Activated CD8-positive, alpha-beta memory T cell treated with anti-CD3 and anti-CD28 coated beads, Interleukin-2, amount 50 U/mL, for 24 hours (primary cell): ENCODE data around the gene MRPS24.
"Not testable (repeated sequence)": the region's sequence is repeated elsewhere in the genome, so short reads cannot be mapped to it uniquely, and the experiment has no call there.

Experiments
- DNase-seq: peaks from one replicate; pipeline ENCODE4 v3.0.0-alpha.2; 2020; ENCODE audit errors: extremely low read depth

The MRPS24 gene

DNA sequence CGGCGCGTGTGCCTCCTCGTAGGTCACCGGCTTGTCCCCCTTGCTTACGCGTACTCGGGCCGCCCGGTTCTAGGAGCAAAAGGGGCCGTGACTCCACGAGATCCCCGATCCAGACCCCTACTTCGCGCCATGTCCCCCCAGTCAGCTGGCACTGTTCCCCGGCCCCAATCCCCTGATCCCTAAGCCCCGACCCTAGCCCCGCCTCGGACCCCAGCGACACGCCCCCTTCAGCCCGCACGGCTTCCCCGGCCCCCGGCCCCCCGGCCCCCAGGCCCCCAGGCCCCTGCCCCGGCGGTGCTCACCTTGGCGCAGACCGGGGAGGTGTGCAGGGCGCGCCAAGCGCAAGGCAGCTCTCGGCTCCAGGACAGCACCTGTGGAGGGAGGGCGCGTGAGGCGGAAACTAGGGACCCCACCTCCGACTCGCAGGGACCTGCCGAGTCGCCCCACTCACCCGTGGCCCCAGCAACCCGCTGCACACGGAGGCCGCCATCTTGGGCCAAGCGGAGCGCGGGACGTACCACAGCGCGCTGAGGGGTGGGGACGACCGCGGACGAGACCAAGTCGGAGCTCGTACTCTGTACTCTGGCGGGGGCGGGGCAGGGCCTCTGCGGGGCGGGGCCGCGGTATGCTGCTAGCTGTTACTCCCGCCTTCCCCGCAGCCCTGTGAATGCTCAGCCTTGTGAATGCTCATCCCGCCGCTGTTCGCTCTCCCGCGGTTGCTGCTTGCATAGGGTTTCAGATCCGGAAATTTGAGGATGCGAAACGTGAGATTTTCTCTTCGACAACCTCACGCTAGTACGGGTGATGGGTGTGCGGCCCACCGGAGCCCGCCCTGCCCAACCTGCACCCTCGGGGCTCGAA lies at the start of gene MRPS24:
TSS of gene MRPS24 (minus strand) at position 512 of the 861 bp plus-strand sequence. CDS start at position 490, 22 bp downstream.
- DNase-seq: peak; percentile 86

GRCh38 chr7:43915907-43916306 lies 46.6 kb upstream of the MRPS24 start:
- DNase-seq: no peak

DNA sequence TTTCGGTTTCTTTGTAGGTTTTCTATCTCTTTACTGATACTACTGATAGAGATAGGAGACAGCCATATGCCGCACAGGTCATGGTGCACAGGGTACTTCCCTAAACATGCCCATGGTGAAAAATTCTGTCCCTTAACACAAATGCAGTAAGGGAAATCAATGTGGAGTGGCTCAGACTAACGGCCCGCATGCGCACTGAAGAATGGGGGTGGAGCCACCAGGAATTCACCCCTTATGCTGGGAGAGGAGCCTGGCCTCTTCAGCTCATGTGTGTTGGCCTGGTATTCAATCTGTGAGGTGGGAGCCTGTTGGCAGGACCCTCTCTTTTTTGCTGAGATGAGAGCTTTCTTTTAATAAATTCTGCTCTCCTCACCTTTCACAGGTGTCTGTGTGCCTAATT lies 45.5 kb upstream of the MRPS24 start:
- DNase-seq: no peak

- no peak for DNase-seq
These were observed 37.2 kb upstream of the MRPS24 start, which contains the start of gene URGCP for GRCh38 chr7:43906331-43907010. Gene URGCP (minus strand): TSS chr7:43906596. CDS start chr7:43906575, 21 bp downstream.

- no peak for DNase-seq
These were observed 36.6 kb upstream of the MRPS24 start for GRCh38 chr7:43905956-43906330.

DNA sequence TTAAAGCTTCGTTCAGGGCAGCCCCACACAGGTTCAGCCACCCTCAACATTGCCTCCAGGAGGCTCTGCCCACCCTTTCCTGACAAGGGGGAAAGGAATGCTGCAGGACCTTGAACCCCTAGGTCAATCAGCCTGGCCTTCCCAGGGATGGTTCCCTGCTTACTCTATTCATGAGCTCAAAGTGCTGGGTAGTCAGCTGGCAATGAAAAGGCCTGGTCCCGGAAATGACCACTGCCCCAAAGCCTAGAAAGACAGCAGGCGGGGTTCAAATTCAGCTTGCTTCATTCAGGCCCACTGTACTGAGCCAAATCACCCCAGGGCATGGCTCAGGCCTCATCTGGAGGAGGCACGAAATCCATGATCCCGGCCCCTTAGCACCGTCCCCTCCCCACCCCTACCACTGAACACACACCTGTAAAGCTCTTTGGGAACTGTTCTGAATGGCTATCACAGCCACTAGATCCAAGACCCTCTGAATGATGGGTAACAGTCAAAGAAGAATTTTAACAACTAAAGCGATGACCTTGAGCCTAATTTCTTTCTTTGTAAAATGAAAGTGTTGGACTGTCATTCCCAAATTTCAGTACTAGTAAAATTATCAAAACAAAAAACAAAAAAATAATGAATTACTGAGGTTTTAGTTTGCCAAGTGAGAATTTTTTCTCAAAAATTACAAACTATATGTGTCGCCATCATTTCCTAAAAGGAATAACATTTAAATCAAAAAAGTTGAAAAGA lies 36.1 kb upstream of the MRPS24 start:
- no peak for DNase-seq

DNA sequence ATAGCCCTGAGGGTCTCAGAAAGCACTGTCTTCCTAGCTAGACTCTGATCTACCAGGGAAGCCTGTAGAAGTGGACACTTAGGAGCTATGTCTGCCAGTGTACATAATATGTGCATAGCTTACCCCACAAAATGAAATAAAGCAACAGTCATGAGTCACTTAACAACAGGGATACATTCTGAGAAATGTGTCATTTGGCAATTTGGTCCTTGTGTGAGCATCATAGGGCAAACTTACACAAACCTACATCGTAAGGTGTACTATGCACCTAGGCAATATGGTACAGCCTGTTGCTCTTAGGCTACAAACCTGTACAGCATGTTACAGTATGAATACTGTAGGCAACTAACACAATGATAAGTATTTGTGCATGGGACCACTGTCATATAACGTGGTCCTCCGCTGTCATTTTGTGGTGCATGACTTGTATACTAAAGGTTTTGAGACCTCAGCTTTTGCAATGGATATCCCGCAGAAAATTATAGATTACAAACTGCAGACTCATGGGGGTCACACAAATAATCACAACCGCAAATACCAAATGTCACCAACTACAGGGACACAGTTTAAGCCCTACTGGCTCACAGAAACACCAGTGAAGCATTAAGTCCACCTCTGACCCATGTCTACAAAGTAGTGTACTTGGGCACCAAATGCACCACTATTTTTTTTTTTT lies 35.4 kb upstream of the MRPS24 start:
- no peak for DNase-seq

- DNase-seq: no peak
These were observed 33.3 kb upstream of the MRPS24 start for GRCh38 chr7:43902542-43903054.

DNA sequence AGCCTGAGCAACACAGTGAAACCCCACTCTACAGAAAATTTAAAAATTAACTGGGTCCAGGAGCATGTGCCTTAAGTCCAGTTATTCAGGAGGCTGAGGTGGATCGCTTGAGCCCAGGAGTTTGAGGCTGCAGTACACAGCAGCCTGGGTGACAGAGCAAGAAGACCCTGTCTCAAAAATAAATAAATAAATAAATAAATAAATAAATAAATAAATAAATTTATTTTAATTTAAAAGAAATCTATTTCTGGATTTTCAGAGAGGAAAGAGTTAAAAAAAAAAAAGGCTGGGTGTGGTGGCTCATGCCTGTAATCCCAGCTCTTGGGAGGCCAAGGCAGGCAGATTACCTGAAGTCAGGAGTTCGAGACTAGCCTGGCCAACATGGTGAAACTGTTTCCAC lies 29.3 kb upstream of the MRPS24 start:
- not testable (repeated sequence) for DNase-seq

DNA sequence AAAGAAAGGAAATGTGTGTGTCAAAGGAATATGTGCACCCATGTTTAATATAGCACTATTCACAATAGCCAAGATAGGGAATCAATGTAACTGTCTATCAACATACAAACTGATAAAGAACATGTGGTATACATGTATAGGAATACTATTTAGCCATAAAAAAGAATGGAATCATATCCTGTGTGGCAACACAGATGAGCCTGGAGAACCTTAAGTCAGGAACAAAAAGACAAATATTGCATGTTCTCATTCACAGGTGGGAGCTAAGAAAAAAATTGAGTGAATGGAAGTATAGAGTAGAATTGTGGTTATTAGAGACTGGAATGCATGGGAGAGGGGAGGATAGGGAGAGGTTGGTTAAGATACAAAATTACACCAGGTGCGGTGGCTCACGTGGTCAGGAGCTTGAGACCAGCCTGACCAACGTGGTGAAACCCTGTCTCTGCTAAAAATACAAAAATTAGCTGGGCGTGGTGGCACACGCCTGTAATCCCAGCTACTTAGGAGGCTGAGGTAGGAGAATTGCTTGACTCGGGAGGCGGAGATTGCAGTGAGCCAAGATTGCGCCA lies 26.6 kb upstream of the MRPS24 start:
- DNase-seq: no peak

DNA sequence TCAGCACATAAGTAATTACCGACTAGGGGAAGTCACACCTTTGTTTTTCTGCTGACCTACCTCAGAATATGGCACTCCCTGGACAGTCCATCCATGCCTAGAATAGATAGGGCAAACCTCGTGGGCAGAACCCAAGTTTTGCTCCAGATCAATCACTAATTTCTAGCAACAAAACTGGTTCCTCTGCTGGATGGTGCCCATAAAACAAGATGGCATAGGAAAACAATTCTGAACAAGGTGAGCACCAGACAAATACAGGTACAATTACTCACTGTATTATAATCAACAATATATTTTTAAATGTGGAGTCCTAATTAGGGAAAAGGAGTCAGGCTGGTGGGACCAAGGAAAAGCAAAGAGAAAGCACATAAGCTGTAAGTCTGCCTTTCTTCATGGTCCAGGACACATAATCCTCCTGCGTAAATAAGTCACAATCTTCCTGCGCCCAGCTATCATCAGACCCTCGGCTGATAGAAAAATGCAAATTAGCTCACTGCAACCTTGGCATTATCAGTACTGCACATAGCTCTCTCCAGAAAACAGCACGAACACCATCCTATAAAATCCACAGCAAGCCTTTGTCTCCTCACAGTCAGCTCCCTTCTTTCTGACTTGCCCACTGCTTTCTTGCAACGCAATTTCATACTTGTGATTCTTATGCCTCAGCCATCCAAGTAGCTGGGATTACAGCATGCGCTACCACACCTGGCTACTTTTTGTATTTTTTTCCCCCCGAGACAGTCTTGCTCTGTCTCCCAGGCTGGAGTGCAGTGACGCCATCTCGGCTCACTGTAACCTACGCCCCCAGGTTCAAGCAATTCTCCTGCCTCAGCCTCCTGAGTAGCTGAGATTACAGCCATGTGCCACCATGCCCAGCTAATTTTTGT lies 22.0 kb upstream of the MRPS24 start:
- no peak for DNase-seq

DNA sequence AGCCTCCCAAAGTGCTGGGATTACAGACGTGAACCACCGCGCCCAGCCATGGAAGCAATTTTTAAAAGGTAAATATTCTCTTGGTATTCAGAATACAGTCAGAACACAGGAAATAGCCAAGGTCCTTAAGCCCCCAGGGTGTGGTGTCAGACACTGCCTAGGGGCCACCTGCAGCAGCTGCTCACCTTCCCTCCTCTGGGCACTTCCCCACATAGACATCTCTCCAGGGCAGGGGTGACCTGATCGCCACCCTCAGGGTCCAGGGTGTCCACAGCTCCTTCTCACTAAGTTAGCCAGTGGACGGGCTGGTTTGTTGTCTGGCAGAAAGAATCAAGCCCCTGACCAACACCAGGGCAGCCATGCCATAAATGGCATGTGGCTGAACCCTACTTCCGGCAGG lies 21.2 kb upstream of the MRPS24 start:
- DNase-seq: no peak

DNA sequence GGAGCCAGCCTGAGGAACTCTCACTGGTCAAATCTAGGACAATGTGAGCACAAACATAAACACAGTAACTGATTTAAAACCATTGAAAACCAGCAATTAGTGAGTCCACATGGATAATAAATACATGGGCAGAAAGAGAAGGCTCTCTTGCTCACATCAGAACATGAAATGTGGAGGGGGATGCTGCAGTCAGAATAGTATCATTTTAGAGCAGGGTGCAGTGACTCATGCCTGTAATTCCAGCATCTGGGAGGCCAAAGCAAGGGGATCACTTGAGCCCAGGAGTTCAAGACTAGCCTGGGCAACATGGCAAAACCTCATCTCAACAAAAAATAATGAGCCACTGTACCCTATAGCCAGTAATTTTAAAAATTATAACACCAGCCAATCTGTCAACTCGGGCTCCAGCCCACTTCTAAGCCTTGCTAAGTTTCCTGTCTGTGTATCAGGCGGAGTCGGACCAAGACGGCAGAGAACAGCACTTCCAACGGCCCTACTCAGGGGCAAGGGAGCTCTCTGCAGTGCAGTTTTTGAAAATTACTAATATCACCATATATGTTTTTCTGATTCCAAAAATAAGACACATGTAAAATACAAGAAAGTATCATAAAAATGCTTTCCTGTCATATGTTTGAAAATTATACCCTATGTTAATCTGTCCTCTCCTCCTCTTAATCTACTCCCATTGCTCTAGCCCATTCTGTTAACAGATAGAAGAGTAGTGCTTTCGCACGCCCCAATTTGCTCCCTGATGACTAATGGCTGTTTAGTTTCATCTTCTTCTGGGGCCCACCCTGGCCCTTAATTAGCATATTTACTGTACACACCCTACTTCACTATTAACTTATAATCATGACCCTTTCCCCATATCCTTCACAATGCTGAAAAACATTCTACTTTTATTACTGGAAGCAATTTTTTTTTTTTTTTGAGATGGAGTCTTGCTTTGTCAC lies 20.0 kb upstream of the MRPS24 start:
- no peak for DNase-seq

GRCh38 chr7:43884617-43885016 lies 15.3 kb upstream of the MRPS24 start:
- no peak for DNase-seq

- DNase-seq: no peak
These were observed 14.9 kb upstream of the MRPS24 start for GRCh38 chr7:43884209-43884608.

DNA sequence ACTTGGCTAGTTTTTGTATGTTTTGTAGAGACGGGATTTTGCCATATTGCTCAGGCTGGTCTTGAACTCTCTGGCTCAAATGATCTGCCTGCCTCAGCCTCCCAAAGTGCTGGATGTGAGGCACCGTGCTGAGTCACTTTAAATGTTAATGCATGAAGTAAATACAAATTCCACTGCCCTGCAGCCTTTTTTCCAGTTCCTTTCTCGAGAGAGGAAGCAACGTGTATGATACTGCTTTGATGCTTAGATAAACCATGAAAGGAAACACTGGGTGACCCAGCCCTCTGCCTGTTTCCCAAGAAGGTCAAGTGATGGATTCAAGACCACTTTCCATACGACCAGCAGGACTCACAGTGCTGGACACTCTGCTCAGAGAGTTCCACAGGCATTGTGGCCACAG lies 11.3 kb upstream of the MRPS24 start:
- DNase-seq: no peak

GRCh38 chr7:43879477-43879876 lies 10.2 kb upstream of the MRPS24 start:
- DNase-seq: no peak

DNA sequence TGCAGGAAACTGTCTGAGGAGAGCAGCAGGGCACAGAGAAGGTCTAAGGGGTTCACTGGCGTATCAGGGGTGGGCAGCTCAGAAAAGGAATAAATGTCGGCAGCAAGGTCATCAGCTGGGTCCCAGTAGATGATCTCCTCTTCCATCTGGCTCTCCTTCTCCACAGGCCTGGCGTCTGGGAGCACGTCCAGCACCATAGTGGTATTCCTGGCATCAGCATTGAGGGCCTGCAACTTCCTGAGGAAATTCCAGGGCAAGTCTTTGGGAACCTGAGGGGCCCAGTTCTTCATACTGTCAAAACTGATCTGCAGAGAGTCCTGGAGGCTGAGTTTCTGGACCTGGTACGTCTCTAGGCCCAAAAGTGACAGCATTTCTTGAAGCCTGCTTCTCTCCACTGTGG lies 9.6 kb upstream of the MRPS24 start:
- no peak for DNase-seq
